WTC11 (cell line): ENCODE results near the gene RRP8.

ENCODE experiments used
- CREB1 ChIP-seq: sonication (generic); formaldehyde crosslinking; IDR thresholded peaks from 2 replicates; pipeline ENCODE4 v1.8.0; 2023; ENCODE audit warnings: mild to moderate bottlenecking, missing genetic modification reagents
- CTCF ChIP-seq: fragments of 200-600 bp; IDR thresholded peaks from 2 replicates; pipeline ENCODE4 v1.8.0; 2022; ENCODE audit warnings: antibody characterized with exemption
- E2F5 ChIP-seq: sonication (generic); formaldehyde crosslinking; IDR thresholded peaks from 2 replicates; pipeline ENCODE4 v1.8.1; 2022; ENCODE audit warnings: mild to moderate bottlenecking, moderate library complexity, missing genetic modification reagents
- ESRRA ChIP-seq: sonication (generic); formaldehyde crosslinking; IDR thresholded peaks from 2 replicates; pipeline ENCODE4 v1.8.1; 2022; ENCODE audit warnings: mild to moderate bottlenecking, missing genetic modification reagents, borderline replicate concordance
- ETV6 ChIP-seq: sonication (generic); formaldehyde crosslinking; IDR thresholded peaks from 2 replicates; pipeline ENCODE4 v1.8.1; 2022; ENCODE audit warnings: mild to moderate bottlenecking, missing genetic modification reagents
- RELA ChIP-seq: sonication (generic); formaldehyde crosslinking; IDR thresholded peaks from 2 replicates; pipeline ENCODE4 v1.8.1; 2022; ENCODE audit warnings: missing genetic modification reagents, mild to moderate bottlenecking, borderline replicate concordance
- SP1 ChIP-seq: sonication (generic); formaldehyde crosslinking; conservative IDR thresholded peaks from 2 replicates; pipeline ENCODE4 v1.8.1; 2022; ENCODE audit warnings: missing genetic modification reagents
- TEAD4 ChIP-seq: sonication (generic); formaldehyde crosslinking; IDR thresholded peaks from 2 replicates; pipeline ENCODE4 v1.8.0; 2022; ENCODE audit warnings: mild to moderate bottlenecking, missing genetic modification reagents
- ZBTB21 ChIP-seq: sonication (generic); formaldehyde crosslinking; IDR thresholded peaks from 2 replicates; pipeline ENCODE4 v1.8.1; 2023; ENCODE audit warnings: mild to moderate bottlenecking, missing genetic modification reagents, borderline replicate concordance
- ZNF121 ChIP-seq: sonication (generic); formaldehyde crosslinking; IDR thresholded peaks from 2 replicates; pipeline ENCODE4 v1.8.0; 2023; ENCODE audit warnings: missing genetic modification reagents
- ZNF317 ChIP-seq: sonication (generic); formaldehyde crosslinking; IDR thresholded peaks from 2 replicates; pipeline ENCODE4 v1.8.1; 2023; ENCODE audit warnings: low read depth, mild to moderate bottlenecking, moderate library complexity, missing genetic modification reagents, borderline replicate concordance
- TF ChIP-seq, protein P1 (sequence below): sonication (generic); formaldehyde crosslinking; IDR thresholded peaks from 2 replicates; pipeline ENCODE4 v1.8.1; 2023; ENCODE audit warnings: mild to moderate bottlenecking, moderate library complexity, missing genetic modification reagents
- TF ChIP-seq, protein P2 (sequence below): sonication (generic); formaldehyde crosslinking; IDR thresholded peaks from 2 replicates; pipeline ENCODE4 v1.8.1; 2023; ENCODE audit warnings: mild to moderate bottlenecking, missing genetic modification reagents, borderline replicate concordance

GRCh38 chr11:6554828-6555706 is 48.3 kb downstream of the RRP8 start:
- TF ChIP-seq CTCF = no peak
- TF ChIP-seq E2F5 (CRISPR knock-in tag) = no peak
- TF ChIP-seq, protein P1, sequence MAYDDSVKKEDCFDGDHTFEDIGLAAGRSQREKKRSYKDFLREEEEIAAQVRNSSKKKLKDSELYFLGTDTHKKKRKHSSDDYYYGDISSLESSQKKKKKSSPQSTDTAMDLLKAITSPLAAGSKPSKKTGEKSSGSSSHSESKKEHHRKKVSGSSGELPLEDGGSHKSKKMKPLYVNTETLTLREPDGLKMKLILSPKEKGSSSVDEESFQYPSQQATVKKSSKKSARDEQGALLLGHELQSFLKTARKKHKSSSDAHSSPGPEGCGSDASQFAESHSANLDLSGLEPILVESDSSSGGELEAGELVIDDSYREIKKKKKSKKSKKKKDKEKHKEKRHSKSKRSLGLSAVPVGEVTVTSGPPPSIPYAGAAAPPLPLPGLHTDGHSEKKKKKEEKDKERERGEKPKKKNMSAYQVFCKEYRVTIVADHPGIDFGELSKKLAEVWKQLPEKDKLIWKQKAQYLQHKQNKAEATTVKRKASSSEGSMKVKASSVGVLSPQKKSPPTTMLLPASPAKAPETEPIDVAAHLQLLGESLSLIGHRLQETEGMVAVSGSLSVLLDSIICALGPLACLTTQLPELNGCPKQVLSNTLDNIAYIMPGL (CRISPR knock-in tag) = no peak
- TF ChIP-seq CREB1 (CRISPR knock-in tag) = no peak
- TF ChIP-seq ZNF317 (CRISPR knock-in tag) = no peak
- no peak for TF ChIP-seq TEAD4
- TF ChIP-seq ETV6 (CRISPR knock-in tag) = no peak
- no peak for TF ChIP-seq SP1
- no peak for TF ChIP-seq ZBTB21
- no peak for TF ChIP-seq ZNF121
- no peak for TF ChIP-seq ESRRA
- no peak for TF ChIP-seq RELA (CRISPR knock-in tag)
- TF ChIP-seq, protein P2, sequence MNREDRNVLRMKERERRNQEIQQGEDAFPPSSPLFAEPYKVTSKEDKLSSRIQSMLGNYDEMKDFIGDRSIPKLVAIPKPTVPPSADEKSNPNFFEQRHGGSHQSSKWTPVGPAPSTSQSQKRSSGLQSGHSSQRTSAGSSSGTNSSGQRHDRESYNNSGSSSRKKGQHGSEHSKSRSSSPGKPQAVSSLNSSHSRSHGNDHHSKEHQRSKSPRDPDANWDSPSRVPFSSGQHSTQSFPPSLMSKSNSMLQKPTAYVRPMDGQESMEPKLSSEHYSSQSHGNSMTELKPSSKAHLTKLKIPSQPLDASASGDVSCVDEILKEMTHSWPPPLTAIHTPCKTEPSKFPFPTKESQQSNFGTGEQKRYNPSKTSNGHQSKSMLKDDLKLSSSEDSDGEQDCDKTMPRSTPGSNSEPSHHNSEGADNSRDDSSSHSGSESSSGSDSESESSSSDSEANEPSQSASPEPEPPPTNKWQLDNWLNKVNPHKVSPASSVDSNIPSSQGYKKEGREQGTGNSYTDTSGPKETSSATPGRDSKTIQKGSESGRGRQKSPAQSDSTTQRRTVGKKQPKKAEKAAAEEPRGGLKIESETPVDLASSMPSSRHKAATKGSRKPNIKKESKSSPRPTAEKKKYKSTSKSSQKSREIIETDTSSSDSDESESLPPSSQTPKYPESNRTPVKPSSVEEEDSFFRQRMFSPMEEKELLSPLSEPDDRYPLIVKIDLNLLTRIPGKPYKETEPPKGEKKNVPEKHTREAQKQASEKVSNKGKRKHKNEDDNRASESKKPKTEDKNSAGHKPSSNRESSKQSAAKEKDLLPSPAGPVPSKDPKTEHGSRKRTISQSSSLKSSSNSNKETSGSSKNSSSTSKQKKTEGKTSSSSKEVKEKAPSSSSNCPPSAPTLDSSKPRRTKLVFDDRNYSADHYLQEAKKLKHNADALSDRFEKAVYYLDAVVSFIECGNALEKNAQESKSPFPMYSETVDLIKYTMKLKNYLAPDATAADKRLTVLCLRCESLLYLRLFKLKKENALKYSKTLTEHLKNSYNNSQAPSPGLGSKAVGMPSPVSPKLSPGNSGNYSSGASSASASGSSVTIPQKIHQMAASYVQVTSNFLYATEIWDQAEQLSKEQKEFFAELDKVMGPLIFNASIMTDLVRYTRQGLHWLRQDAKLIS = no peak
